ENCODE measurements around the gene SLC38A9. TPM values are rescaled to one million over a fixed set of nuclear protein-coding genes. Genes with fewer than 3 reads are reported as not detected.
"Not testable (repeated sequence)": the region's sequence is repeated elsewhere in the genome, so short reads cannot be mapped to it uniquely, and the experiment has no call there.

The SLC38A9 gene, protein sequence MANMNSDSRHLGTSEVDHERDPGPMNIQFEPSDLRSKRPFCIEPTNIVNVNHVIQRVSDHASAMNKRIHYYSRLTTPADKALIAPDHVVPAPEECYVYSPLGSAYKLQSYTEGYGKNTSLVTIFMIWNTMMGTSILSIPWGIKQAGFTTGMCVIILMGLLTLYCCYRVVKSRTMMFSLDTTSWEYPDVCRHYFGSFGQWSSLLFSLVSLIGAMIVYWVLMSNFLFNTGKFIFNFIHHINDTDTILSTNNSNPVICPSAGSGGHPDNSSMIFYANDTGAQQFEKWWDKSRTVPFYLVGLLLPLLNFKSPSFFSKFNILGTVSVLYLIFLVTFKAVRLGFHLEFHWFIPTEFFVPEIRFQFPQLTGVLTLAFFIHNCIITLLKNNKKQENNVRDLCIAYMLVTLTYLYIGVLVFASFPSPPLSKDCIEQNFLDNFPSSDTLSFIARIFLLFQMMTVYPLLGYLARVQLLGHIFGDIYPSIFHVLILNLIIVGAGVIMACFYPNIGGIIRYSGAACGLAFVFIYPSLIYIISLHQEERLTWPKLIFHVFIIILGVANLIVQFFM
- 6.8 TPM for total RNA-seq
- long read RNA-seq, partial matches to known transcripts = 0 of 6 reads
- long read RNA-seq, other reads (novel, unspliced or antisense) = 3 of 6 reads

DNA sequence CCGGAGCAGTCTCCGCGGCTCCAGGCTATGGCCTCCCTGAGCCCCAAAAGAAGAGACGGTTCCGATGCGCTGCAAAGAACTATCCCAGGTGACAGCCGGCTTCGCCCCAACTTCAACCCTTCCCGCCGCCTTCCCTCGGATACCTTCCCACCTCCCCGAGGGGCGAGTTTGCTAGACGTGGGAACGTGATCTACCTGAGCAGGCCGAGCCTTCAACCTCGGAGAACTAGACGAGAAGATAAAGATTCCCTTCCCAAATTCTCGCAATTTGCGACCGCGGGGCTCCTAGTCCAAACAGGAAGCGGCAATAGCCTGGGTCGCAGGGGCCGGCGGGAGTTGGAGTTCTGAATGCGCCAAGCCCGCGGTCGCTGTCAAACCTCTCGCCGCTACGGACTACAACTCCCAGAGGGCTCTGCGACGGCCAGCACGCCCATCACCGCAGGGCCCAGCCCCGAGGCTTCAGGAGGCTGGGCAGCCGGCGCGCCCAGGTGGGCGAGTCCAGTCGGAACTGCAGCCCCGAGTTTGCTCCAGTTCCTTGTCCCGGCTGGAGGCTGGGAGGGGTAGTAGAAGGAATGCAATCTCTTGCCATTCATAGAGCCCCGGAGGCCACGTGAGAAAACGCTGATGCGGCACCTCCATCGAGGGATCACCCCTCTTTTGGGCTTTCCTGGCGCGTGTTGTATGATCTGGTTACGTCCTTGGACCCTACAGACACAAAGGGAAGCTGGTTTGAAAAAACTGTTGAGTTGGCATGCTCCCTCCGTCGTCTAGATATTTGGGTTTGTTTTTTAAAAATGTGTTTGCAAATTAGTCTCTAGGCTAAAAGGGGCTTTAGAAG is at the start of gene SLC38A9:
Gene SLC38A9, minus strand, starts transcription at position 302 of the 837 bp plus-strand sequence. CDS start 14,366 bp downstream, outside the sequence.
- peak; percentile 97 for DNase-seq (ENCODE audit: low spot score)
- intact Hi-C loops (cut with DNase I) = loop anchor here (10.0 kb wide), 2 partner anchors 493 to 537 kb away; partner anchors contain the start of gene CDC20B

DNA sequence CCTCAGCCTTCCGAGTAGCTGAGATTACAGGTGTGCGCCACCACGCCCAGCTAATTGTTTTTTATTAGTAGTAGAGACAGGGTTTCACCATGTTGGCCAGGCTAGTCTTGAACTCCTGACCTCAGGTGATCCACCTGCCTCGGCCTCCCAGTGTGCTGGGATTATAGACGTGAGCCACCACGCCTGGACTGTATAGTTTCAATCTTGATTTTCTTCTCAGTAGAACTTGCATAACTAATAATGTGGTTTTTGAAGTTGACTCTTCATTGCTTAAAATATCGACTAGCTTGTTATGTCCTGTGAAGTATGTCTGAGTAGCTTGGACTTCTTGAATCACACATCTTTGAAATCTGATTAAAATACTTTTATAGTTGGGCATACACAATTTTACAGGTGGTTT is 49.6 kb upstream of the SLC38A9 start:
- intact Hi-C loops (cut with DNase I); DNase-seq (ENCODE audit: low spot score): not testable (repeated sequence)

DNA sequence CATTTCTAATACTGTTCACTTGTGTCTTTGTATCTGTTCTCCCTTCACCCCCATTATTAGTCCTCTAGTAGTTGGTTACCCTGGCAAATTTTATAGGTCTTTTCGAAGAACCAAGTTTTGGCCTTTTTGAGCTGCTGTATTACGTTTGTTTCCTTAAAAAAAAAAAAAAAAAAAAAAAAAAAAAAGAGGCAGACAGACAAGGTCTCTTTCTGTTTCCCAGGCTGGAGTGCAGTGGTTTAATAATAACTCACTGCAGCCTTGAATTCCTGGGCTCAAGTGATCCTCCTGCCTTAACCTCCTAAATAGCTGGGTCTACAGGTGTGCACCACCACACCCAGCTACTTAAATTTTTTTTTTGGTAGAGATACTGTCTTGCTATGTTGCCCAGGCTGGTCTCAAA is 46.6 kb upstream of the SLC38A9 start:
- DNase-seq (ENCODE audit: low spot score) = no peak
- intact Hi-C loops (cut with DNase I) = no loop called here

DNA sequence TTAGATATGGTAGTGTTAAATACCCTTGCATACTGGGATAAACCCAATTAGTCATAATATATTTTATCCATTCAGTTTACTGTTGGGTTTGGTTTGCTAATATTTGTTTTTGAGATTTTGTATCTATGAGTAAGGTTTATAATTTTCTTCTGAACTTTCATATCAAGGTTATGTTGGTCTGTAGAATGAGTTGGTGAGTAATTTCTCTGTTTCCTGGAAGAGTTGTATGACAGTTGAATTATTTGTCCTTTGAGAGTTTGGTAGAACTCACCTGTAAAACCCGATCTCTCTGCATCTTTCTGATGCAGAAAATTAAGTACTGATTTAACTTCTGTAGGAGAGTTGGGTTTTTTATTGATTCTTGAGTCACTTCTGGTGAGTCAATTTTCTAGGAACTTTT is 46.1 kb upstream of the SLC38A9 start:
- intact Hi-C loops (cut with DNase I) = no loop called here

DNA sequence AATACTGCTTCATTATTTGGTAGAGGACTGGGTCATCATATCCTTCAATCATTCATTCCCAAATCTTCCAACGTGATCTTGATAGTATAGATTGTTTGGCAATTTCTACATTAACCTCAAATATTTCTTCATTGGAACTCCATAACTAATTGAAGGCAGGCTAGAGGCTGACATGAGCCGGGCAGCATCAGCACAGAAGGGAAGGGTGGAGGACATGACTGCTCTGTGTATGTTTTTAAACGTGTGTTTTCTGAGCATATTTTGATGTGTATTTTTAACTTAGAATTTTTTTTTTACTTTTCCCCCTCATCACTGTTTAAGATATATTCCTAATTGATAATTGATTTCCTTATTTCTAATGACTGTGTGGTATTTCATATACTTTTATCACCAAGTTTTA is 38.4 kb upstream of the SLC38A9 start:
- no peak for DNase-seq (ENCODE audit: low spot score)
- intact Hi-C loops (cut with DNase I) = no loop called here

More for the DNA sequence above, 46.1 kb upstream of the SLC38A9 start:
- DNase-seq (ENCODE audit: low spot score) = no peak

DNA sequence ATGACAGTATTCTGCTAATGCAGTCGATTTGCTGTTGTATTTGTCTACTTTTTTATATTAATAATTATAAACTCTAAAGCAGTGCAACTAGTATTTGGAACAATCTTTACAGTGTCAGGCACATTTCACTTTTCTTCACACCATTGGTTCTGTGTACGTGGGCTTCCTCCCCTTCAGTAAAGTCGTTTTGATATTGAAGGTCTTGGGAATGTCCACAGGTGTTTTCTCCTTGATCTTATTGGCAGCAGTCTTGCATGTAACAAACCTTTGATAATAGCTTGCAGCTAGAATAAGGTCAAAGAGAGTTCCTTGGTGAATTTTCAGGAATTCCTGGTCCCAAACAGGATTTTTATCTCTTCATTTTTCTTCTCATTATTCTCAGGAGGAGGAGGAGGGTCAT is 37.9 kb upstream of the SLC38A9 start:
- intact Hi-C loops (cut with DNase I) = no loop called here

DNA sequence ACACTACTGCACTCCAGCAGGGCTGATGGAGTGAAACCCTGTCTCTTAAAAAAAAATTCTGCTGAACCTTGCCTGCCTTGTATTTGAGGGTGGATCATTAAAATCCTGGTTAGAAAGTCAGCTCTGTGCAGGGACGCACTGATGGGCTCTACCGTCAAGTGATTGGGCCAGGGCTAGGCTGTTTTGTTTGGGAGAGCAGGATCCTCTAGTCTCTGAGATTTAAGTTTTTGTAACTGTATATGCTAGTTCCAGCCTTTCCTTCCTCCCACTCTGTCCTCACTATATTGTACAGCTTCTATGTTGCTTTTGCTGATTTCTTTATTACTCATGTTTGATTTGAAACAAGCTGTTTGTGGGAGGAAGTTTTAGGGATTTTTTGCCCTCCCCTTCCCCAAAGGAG is 37.3 kb upstream of the SLC38A9 start:
- intact Hi-C loops (cut with DNase I) = no loop called here
- no peak for DNase-seq (ENCODE audit: low spot score)

More for the DNA sequence above, 37.9 kb upstream of the SLC38A9 start:
- DNase-seq (ENCODE audit: low spot score) = no peak

DNA sequence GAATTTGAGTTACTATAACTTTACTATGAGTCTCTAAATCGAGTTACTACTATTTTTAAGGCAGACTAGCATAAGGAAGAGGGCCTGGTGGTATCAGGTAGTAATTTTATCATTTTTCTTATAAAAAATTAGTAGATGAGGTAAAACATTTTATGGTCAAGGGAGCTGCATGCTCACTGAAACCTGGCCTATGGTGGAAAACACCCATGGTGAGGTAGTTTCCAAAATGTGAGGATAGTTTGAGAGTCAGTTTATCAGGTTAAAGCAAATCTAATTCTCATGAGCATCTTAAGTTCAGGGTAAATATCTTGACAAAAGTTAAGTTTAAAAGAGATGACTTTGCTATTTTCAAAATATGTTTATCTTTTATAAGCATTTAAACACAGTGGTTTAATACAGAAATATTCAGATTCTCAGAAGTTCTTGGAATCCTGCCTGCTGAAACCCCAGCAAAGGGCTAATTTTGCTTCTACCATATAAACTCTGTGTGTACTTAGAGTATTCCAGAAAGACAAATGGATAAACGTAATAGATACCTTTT is 35.7 kb upstream of the SLC38A9 start:
- intact Hi-C loops (cut with DNase I) = no loop called here
- no peak for DNase-seq (ENCODE audit: low spot score)

DNA sequence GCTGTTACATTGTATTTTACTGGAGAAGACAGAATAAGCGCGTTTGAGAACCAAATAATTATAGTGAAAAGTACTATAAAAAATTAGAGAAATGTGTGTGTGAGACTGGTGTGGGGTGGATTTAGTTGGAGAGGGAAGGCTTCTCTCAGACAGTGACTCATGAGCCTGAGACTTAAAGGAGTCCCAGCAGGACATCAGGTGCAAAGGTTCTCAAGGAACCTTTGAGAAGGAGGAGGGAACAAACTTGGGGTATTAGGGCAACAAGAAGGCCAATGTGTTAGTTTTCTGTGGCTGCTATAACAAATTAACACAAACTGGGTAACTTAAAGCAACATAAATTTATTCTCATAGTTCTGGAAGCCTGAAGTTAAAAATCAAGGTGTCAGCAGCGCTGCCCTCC is 30.7 kb upstream of the SLC38A9 start:
- intact Hi-C loops (cut with DNase I) = no loop called here
- no peak for DNase-seq (ENCODE audit: low spot score)

DNA sequence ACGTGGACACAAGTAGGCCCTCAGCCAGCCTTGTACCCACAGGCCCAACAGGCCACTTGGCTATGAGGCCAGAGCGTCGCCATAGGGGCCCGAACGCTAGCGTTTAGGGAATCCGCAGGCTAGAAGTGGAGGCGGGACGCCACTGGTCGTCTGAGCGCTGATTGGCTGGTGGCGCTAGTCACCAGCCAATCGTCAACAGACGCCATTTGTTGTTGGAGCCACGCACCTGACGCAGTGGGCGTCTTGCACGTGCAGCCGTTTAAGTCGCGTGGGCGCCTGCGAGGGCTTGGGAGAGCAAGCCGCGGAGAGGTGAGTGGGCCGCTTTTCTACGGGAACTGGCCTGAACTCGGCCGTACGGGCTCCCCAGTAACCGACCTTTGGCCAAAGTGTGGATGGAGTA is 25.7 kb upstream of the SLC38A9 start, which contains the start of gene DDX4:
Gene DDX4, plus strand, starts transcription at position 269 of the 400 bp plus-strand sequence. CDS start 903 bp downstream, outside the sequence.
- DNase-seq (ENCODE audit: low spot score) = no peak
- intact Hi-C loops (cut with DNase I) = no loop called here

DNA sequence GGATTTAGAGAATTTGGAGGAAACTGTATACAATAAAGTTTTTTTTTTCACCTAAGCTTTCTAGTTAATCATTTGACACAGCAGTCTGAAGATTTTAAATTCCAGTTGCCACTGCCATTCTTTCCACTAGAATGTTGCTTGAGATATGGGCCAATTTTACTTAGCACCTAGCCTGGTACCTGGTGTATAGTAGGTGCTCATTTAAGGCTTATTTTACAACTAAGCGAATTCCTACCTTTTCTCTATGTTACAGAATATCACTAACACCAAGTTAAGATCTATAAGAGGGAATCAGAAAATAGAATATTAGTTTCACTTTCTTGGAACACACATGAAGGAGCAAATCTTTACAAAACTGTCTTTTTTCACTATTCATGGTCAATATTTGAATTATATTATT is 22.5 kb upstream of the SLC38A9 start:
- intact Hi-C loops (cut with DNase I) = no loop called here

DNA sequence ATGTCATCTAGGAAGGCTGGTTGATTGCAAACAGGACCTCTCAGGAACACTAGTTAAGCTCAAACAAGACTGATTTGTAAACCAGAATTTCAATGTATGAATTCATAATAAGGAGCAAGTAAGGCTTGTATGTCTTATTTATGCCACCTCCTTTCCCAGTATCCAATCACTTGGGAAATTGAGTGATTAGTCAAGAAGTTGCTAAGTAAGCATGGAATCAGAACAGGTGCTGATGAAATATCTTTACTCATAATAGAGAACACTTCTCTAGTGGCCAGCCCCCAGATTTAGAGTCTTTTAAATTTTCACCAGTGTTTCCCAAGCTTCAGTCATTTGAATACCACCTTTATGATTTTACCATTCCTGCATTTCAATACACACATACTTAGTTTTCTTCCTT is 20.5 kb upstream of the SLC38A9 start:
- intact Hi-C loops (cut with DNase I) = no loop called here
- no peak for DNase-seq (ENCODE audit: low spot score)

More for the DNA sequence above, 22.5 kb upstream of the SLC38A9 start:
- no peak for DNase-seq (ENCODE audit: low spot score)

DNA sequence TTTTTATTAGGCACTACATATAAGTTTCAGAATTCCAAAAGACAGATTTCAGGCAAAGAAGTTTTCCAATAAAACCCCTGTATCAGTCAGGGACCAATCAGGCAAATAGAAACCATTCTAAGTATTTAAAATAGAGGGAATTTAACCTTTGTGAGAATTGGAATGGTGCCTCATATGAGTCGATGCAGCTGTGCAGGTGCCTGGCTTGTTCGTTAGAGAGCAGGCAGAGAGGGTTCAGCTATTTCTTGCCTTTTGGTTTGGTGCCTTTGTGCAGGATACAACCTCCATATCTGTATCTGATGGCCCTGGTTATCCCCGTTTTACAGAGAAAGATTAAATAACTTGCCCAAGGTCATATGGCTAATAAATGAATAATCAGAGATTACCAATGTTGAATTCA is 19.7 kb upstream of the SLC38A9 start:
- no peak for DNase-seq (ENCODE audit: low spot score)
- intact Hi-C loops (cut with DNase I) = no loop called here

DNA sequence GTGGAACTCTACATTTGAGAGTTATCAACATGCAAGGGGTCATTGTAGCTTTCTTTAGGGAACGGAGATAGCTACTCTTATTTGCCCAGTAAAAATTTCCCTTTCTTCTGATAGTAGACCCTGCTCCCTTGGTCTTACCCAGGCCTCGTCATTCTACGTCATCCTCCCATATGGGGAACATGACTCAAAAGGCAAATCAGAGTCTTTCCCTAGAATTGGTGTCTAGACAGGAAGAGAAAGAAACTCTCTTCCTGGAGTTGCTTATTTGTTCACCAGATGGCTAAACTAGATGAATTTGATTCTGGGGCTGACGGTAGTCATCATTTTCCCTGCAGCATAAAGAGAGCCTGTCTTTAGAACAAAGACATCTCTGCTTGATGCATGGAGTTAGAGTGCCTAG is 12.2 kb upstream of the SLC38A9 start:
- intact Hi-C loops (cut with DNase I) = no loop called here
- DNase-seq (ENCODE audit: low spot score) = no peak

DNA sequence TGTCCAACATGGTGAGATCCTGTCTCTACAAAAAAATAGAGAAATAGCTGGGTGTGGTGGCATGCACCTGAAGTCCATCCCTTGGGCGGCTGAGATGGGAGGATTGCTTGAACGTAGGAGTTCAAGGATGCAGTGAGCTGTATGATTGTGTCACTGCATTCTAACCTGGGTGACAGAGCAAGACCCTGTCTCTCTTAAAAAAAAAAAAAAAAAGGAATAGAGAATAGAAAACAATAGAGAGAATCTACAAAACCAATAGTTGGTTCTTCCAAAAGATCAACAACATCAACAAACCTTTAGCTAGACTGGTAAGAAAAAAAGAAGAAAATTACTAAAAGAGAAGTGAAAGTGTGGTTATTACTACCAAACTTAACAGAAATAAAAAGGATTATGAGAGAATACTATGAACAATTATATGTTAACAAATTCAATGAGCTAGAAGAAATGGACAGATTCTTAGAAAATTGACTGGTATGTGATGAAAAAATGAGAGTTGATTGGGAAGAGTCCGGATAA is 8.1 kb upstream of the SLC38A9 start:
- intact Hi-C loops (cut with DNase I) = no loop called here
- no peak for DNase-seq (ENCODE audit: low spot score)

DNA sequence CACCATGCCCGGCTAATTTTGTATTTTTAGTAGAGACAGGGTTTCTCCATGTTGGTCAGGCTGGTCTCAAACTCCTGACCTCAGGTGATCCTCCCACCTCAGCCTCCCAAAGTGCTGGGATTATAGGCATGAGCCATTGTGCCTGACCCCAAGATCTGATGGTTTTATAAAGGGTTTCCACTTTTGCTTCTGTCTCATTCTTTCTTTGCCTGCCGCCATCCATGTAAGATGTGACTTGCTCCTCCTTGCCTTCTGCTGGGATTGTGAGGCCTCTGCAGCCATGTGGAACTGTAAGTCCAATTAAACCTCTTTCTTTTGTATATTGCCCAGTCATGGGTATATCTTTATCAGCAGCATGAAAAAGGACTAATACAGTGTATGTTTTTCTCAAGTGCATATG is 6.9 kb upstream of the SLC38A9 start:
- intact Hi-C loops (cut with DNase I) = loop anchor here (10.0 kb wide), 2 partner anchors 486 to 544 kb away; partner anchors contain the start of gene CDC20B
- not testable (repeated sequence) for DNase-seq (ENCODE audit: low spot score)

DNA sequence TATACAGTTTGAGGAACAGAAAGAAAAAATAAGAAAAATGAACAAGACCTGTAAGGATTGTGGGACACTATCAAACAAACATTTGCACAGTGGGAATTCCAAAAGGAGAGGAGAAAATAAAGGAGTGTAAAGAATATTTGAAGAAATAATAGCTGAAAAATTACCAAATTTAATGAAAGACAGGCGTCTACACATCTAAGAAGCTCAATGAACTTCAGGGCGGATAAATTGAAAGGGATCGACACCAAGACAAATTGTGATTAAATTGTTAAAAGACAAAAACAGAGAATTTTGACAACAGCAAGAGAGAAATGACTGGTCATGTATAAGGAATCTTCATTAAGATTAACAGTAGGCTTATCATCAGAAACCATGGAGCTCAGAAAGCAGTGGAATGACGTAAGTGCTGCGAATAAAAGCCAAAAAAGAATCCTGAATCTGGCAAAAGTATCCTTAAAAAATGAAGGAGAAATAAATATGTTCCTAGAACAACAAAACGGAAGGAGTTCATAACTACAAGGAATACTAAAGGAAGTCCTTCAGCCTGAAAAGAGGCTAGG is 3.5 kb upstream of the SLC38A9 start:
- intact Hi-C loops (cut with DNase I) = loop anchor here (10.0 kb wide), 2 partner anchors 489 to 541 kb away; partner anchors contain the start of gene CDC20B
- DNase-seq (ENCODE audit: low spot score) = no peak

DNA sequence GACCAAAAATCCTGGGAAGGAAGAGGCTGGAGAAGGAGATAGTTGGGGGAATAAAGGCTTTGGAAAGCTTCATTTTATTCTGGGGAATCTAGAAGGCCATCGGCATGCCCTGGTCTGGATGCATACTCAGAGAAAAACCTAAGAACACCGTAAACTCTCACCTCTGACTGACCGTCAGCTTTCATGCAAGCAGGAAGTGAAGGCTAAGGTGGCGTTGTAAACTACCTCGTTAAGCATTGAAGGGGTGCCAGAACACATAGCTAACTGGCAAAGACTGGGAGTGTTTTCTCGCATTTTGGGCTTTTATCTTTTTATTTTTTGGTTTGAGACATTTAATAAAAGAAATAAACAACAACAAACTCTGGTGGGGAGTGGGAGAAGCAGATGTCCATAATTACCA is 2.6 kb upstream of the SLC38A9 start:
- intact Hi-C loops (cut with DNase I) = loop anchor here (10.0 kb wide), 2 partner anchors 490 to 540 kb away; partner anchors contain the start of gene CDC20B
- DNase-seq (ENCODE audit: low spot score) = no peak

DNA sequence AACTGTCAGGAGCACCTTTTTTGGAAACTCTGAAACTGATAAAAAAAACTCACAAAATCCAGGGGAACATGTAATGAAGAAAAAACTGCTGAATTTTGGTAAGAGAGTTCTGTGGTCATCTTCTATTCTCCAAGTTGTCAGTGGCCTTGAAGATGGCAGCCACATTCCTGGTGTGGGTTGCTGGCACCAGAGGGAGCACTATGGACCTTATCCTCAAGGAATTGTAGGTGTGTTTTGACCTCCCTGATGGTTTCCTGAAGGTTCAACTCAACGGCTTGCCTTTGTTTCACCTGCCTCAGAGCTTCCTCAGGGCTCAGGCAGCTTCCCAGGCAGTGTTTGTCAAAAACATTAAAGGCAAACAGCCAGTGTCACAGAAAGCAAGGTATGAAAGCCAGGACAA is 2.2 kb upstream of the SLC38A9 start:
- intact Hi-C loops (cut with DNase I) = loop anchor here (10.0 kb wide), 2 partner anchors 490 to 540 kb away; partner anchors contain the start of gene CDC20B
- DNase-seq (ENCODE audit: low spot score) = no peak
